BLaER1 (cell line): Measurements from ENCODE around the gene DENND10.

Source experiments
- H3K27ac ChIP-seq: shearing (Covaris generic); formaldehyde crosslinking; 2 replicates; pipeline ENCODE4 v1.8.1; 2022
- H3K27me3 ChIP-seq: shearing (Covaris generic); formaldehyde crosslinking; 2 replicates; pipeline ENCODE4 v1.8.1; 2022
- H3K36me3 ChIP-seq: shearing (Covaris generic); formaldehyde crosslinking; 2 replicates; pipeline ENCODE4 v1.8.1; 2022
- H3K4me1 ChIP-seq: shearing (Covaris generic); formaldehyde crosslinking; 2 replicates; pipeline ENCODE4 v1.8.1; 2022
- H3K4me2 ChIP-seq: shearing (Covaris generic); formaldehyde crosslinking; 2 replicates; pipeline ENCODE4 v1.8.1; 2022
- H3K4me3 ChIP-seq: shearing (Covaris generic); formaldehyde crosslinking; 2 replicates; pipeline ENCODE4 v1.8.1; 2022
- H3K9ac ChIP-seq: shearing (Covaris generic); formaldehyde crosslinking; 2 replicates; pipeline ENCODE4 v1.8.1; 2022
- H3K9me3 ChIP-seq: shearing (Covaris generic); formaldehyde crosslinking; 2 replicates; pipeline ENCODE4 v1.8.1; 2022
- H4K20me1 ChIP-seq: shearing (Covaris generic); formaldehyde crosslinking; 2 replicates; pipeline ENCODE4 v1.8.1; 2022
- Cebpa-rat ChIP-seq: shearing (Covaris generic); IDR thresholded peaks from 2 replicates; pipeline ENCODE4 v1.8.1; 2022

Gene DENND10

DNA sequence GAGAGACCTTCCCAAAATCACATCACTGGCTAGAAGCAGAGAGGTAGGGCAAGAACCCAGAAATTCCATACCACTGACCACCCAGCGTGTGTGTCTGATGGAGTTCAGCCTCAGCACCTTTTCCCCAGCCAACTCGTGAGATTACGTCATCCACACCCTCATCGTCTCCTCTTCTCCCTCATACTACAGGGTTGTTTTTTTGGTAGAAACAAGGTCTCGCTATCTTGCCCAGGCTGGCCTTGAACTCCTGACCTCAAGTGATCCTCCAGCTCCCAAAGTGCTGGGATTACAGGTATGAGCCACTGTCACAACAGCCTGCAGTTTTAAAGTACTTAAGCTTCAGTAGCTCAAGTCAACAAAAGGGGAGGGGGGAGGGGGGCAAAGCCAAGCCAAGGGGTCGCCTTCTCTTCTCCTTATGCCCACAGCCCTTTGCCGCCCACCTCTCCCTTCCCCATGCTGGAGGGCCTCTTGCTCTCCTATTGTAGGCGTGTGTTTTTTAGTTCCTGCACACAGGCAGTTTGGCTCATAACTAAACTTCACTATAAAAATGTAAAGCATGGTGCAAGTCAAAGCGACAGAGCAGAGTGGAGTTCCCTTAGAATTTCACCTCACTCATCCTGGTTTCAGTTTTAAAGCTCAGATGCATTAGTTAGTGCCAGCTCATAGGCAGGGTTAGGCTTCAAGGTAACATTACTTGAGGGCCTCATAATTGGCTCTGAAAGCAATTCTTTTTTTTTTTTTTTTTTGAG lies 79.9 kb downstream of the DENND10 start:
- H3K27me3 ChIP-seq, result no peaks in the 10 kb centered on the region
- H3K4me2 ChIP-seq, result no peak overlapping the region
- H3K9ac ChIP-seq, result no peak overlapping the region
- no peaks in the 10 kb centered on the region for H3K36me3 ChIP-seq
- no peak overlapping the region for H3K27ac ChIP-seq
- H3K4me3 ChIP-seq, result no peak overlapping the region
- no peaks in the 10 kb centered on the region for H4K20me1 ChIP-seq
- no peak for TF ChIP-seq Cebpa-rat
- peaks cover 16% of the 10 kb centered on the region for H3K4me1 ChIP-seq
- no peaks in the 10 kb centered on the region for H3K9me3 ChIP-seq
